SU-DHL-6 (cell line): ENCODE measurements around the gene PET100.

Source experiments
- H2AFZ ChIP-seq: fragments of 200-600 bp; sonication (generic); 2 replicates; pipeline ENCODE4 v1.6.1; 2014; ENCODE audit warnings: low read depth, mild to moderate bottlenecking, moderate library complexity, mixed read lengths, antibody characterized with exemption, low read length; ENCODE audit not compliant: severe bottlenecking
- H3F3A ChIP-seq: fragments of 200-600 bp; shearing (Covaris generic); 2 replicates; pipeline ENCODE4 v1.6.0; 2016; ENCODE audit warnings: antibody characterized with exemption, mild to moderate bottlenecking; ENCODE audit not compliant: insufficient read depth
- H3K27ac ChIP-seq: fragments of 200-600 bp; sonication (generic); 2 replicates; pipeline ENCODE4 v1.5.1; 2016; ENCODE audit warnings: low read depth, mild to moderate bottlenecking, low read length, moderate library complexity, mixed read lengths
- H3K27me3 ChIP-seq: fragments of 200-600 bp; sonication (generic), shearing (Covaris generic); 2 replicates; pipeline ENCODE4 v1.6.0; 2014; ENCODE audit warnings: mild to moderate bottlenecking, low read length
- H3K36me3 ChIP-seq: fragments of 200-600 bp; sonication (generic); 2 replicates; pipeline ENCODE4 v1.6.1; 2014; ENCODE audit warnings: mild to moderate bottlenecking, low read length, mixed read lengths
- H3K4me2 ChIP-seq: fragments of 300-600, 200-600 bp; shearing (Covaris generic), sonication (generic); 2 replicates; pipeline ENCODE4 v1.6.0; 2014; ENCODE audit warnings: low read length, low read depth, mild to moderate bottlenecking; ENCODE audit not compliant: poor library complexity, severe bottlenecking
- H3K4me3 ChIP-seq: fragments of 200-600 bp; sonication (generic); 2 replicates; pipeline ENCODE4 v1.5.1; 2014; ENCODE audit warnings: antibody characterized with exemption, low read length, mild to moderate bottlenecking, mixed read lengths; ENCODE audit not compliant: insufficient read depth, poor library complexity, severe bottlenecking
- H3K79me2 ChIP-seq: fragments of 200-600 bp; sonication (generic); 2 replicates; pipeline ENCODE4 v1.6.1; 2014; ENCODE audit warnings: mild to moderate bottlenecking, low read length, moderate library complexity; ENCODE audit not compliant: insufficient read depth
- H3K9ac ChIP-seq: fragments of 200-600 bp; sonication (generic); 2 replicates; pipeline ENCODE4 v1.7.0; 2014; ENCODE audit warnings: mild to moderate bottlenecking, low read length
- H3K9me2 ChIP-seq: fragments of 200-600 bp; sonication (generic); replicated peaks from 2 replicates; pipeline ENCODE4 v1.6.1; 2014; ENCODE audit warnings: low read length; ENCODE audit not compliant: insufficient read depth
- H3K9me3 ChIP-seq: fragments of 200-600 bp; sonication (generic); 2 replicates; pipeline ENCODE4 v1.6.1; 2014; ENCODE audit warnings: low read length, mixed read lengths; ENCODE audit not compliant: insufficient read depth
- H4K20me1 ChIP-seq: fragments of 200-600 bp; sonication (generic); 2 replicates; pipeline ENCODE4 v1.6.1; 2014; ENCODE audit warnings: low read depth, mild to moderate bottlenecking, antibody characterized with exemption, low read length, moderate library complexity, mixed read lengths
- EZH2phosphoT487 ChIP-seq: fragments of 200-600 bp; sonication (generic), shearing (Covaris generic); conservative IDR thresholded peaks from 2 replicates; pipeline ENCODE4 v1.6.1; 2018; ENCODE audit warnings: mild to moderate bottlenecking, antibody characterized with exemption, low read length, moderate library complexity, mixed read lengths
- TF ChIP-seq, protein P1 (sequence below): fragments of 200-600 bp; sonication (generic); IDR thresholded peaks from one replicate; pipeline ENCODE4 v1.5.1; 2017; ENCODE audit warnings: antibody characterized with exemption, mild to moderate bottlenecking, low read length, moderate library complexity; ENCODE audit not compliant: insufficient read depth, poor library complexity, severe bottlenecking

Gene PET100

DNA sequence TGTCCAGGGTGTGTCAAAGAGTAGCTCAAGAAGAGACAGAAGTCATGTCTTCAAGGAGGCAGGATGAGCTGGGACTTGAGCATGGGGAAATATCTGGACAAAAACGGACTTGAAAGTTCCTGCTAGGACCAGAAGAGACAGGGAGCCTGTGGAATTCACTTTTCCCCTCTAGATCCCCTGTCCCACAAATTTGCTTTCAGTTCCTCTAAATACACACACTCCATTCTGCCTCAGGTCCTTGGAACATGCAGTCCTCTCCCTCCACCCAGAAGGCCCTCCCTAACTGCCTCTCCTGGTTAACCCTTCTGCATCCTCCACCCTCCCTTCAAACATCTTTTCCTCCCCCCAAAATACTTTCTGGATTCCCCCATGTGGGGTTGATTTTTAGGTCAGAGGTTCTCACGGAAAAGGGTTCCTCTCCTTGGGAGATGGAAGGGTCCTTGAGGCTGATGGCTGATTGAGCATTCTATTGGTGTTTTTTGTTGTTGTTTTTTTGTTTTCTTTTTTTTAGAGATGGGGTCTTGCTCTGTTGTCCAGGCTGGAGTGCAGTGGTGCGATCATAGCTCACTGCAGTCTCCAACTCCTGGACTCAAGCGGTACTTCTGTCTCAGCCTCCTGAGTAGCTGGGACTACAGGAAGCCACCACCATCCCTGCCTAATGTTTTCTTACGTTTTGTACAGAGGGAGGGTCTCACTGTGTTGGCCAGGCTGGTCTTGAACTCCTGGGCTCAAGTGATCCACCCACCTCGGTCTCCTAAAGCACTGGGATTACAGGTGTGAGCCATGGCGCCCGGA, 32.3 kb downstream of the PET100 start:
- H3K9ac ChIP-seq = no peak overlapping the region
- no peaks in the 10 kb centered on the region for H3K9me3 ChIP-seq
- no peaks in the 10 kb centered on the region for H3K79me2 ChIP-seq
- TF ChIP-seq EZH2phosphoT487 = no peak
- H3K27me3 ChIP-seq = no peaks in the 10 kb centered on the region
- H3K4me2 ChIP-seq = no peak overlapping the region
- H3K36me3 ChIP-seq = no peaks in the 10 kb centered on the region
- H3K9me2 ChIP-seq = no peaks in the 10 kb centered on the region
- H4K20me1 ChIP-seq = no peaks in the 10 kb centered on the region
- H3K4me3 ChIP-seq = no peak overlapping the region
- no peak overlapping the region for H3K27ac ChIP-seq
- H3F3A ChIP-seq = no peaks in the 10 kb centered on the region
- no peak overlapping the region for H2AFZ ChIP-seq

DNA sequence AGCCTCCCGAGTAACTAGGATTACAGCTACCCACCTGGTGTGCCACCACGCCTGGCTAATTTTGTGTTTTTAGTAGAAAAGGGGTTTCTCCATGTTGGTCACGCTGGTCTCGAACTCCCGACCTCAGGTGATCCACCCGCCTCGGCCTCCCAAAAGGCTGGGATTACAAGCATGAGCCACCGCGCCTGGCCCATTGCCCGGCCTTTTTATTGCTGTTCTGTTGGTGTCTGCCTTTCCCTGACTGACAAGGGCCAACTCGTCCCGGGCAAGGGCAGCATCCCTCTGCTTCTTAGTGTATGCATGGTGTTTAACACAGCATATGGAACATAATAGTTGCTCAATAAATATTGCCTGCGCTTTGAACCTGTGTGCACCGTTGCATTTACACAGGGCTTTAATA, 33.1 kb downstream of the PET100 start:
- Histone ChIP-seq H3K9me3 (no peaks in the 10 kb centered on the region), H3K9me2 (no peaks in the 10 kb centered on the region), H3K27me3 (no peaks in the 10 kb centered on the region), H3K9ac (no peak overlapping the region), H3K4me2 (no peak overlapping the region), H3K27ac (no peak overlapping the region), H2AFZ (no peak overlapping the region), H3F3A (no peaks in the 10 kb centered on the region), H4K20me1 (no peaks in the 10 kb centered on the region), H3K4me3 (no peak overlapping the region), H3K36me3 (no peaks in the 10 kb centered on the region), H3K79me2 (no peaks in the 10 kb centered on the region)
- TF ChIP-seq, protein P1, sequence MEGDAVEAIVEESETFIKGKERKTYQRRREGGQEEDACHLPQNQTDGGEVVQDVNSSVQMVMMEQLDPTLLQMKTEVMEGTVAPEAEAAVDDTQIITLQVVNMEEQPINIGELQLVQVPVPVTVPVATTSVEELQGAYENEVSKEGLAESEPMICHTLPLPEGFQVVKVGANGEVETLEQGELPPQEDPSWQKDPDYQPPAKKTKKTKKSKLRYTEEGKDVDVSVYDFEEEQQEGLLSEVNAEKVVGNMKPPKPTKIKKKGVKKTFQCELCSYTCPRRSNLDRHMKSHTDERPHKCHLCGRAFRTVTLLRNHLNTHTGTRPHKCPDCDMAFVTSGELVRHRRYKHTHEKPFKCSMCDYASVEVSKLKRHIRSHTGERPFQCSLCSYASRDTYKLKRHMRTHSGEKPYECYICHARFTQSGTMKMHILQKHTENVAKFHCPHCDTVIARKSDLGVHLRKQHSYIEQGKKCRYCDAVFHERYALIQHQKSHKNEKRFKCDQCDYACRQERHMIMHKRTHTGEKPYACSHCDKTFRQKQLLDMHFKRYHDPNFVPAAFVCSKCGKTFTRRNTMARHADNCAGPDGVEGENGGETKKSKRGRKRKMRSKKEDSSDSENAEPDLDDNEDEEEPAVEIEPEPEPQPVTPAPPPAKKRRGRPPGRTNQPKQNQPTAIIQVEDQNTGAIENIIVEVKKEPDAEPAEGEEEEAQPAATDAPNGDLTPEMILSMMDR = no peak
- no peak for TF ChIP-seq EZH2phosphoT487

DNA sequence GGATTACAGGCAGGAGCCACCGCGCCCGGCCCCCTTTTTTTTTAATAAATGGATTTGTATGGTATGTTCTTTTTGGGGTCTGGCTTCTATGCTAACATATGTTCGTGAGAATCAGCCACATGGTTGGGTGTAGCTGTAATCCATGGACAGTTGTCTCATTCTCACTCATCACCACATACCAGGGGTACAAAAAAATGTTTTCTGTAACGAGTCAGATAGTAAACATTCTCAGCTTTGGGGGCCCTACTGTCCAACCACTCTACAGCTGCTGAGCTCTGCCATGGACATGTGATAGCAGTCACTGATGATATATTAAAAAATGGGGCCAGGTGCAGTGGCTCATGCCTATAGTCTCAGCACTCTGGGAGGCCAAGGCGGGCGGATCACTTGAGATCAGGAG, 34.1 kb downstream of the PET100 start:
- no peak for TF ChIP-seq EZH2phosphoT487
- TF ChIP-seq, protein P1 = no peak
- H3K9me3 ChIP-seq = no peaks in the 10 kb centered on the region
- H3K79me2 ChIP-seq = no peaks in the 10 kb centered on the region
- H3K9ac ChIP-seq = no peak overlapping the region
- no peak overlapping the region for H3K4me3 ChIP-seq
- H3K4me2 ChIP-seq = no peak overlapping the region
- no peaks in the 10 kb centered on the region for H3K27me3 ChIP-seq
- H3K9me2 ChIP-seq = no peaks in the 10 kb centered on the region
- H3F3A ChIP-seq = no peaks in the 10 kb centered on the region
- no peak overlapping the region for H3K27ac ChIP-seq
- H2AFZ ChIP-seq = no peak overlapping the region
- no peaks in the 10 kb centered on the region for H4K20me1 ChIP-seq
- no peaks in the 10 kb centered on the region for H3K36me3 ChIP-seq

DNA sequence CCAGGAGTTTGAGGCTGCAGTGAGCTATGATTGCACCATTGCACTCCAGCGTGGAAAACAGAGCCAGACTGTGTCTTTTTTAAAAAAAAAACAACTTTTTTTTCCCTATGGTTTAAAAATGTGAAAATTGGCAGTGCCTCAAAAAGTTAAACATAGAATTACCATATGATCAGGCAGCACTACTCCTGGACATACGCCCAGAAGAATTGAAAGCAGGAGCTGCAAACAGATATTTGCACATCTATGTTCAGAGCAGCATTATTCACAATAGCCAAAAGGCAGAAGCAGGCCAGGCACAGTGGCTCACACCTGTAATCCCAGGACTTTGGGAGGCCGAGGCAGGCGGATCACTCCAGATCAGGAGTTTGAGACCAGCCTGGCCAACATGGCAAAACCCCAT, 35.5 kb downstream of the PET100 start:
- no peak for TF ChIP-seq EZH2phosphoT487
- TF ChIP-seq, protein P1 = no peak
- H3K9me3 ChIP-seq = no peaks in the 10 kb centered on the region
- H3K27me3 ChIP-seq = no peaks in the 10 kb centered on the region
- no peak overlapping the region for H3K4me3 ChIP-seq
- no peaks in the 10 kb centered on the region for H3K9me2 ChIP-seq
- H3K9ac ChIP-seq = no peak overlapping the region
- no peak overlapping the region for H3K4me2 ChIP-seq
- H3K27ac ChIP-seq = no peak overlapping the region
- H3F3A ChIP-seq = no peaks in the 10 kb centered on the region
- H3K36me3 ChIP-seq = no peaks in the 10 kb centered on the region
- no peaks in the 10 kb centered on the region for H3K79me2 ChIP-seq
- no peaks in the 10 kb centered on the region for H4K20me1 ChIP-seq
- no peak overlapping the region for H2AFZ ChIP-seq
